Endothelial cell of umbilical vein (primary cell): ENCODE measurements around the gene FHIT. TPM values are rescaled to one million over a fixed set of nuclear protein-coding genes. Genes with fewer than 3 reads are reported as not detected.

ENCODE experiments used
- BruUV-seq: library from RNA; stranded (reverse); fragments of 400-500 nt; replicated peaks from 2 replicates; lab custom pipeline; 2021; lab: Mats Ljungman, UMichigan
- CTCF ChIA-PET: fragments of 300-600, 350-600 bp; sonication (Branson Sonifier 250); formaldehyde crosslinking; loops from one replicate; lab custom pipeline; 2021; ENCODE audit warnings: antibody characterized with exemption, inconsistent platforms; lab: Charles Lee
- POLR2A ChIA-PET: fragments of 300-600, 350-600 bp; sonication (Branson Sonifier 250); formaldehyde crosslinking; loops from one replicate; lab custom pipeline; 2021; ENCODE audit warnings: antibody characterized with exemption, inconsistent platforms; lab: Charles Lee
- DNase-seq: peaks from one replicate; pipeline ENCODE4 v3.0.0-alpha.2; 2011; ENCODE audit warnings: low read depth, low spot score
- FAIRE-seq: peaks from 2 replicates; lab custom pipeline; 2011; peaks lifted over from hg19 to GRCh38; lab: Jason Lieb, UNC
- H2AFZ ChIP-seq: 2 replicates; pipeline ENCODE4 v1.6.0; 2012; ENCODE audit warnings: low read depth, low read length, control low read depth, inconsistent platforms
- H3K27ac ChIP-seq: 2 replicates; pipeline ENCODE4 v1.5.1; 2011; ENCODE audit warnings: low read depth, mild to moderate bottlenecking, control low read depth, low read length, moderate library complexity; ENCODE audit not compliant: insufficient read depth
- H3K27me3 ChIP-seq, 2 experiments: 2 replicates each; pipeline versions ENCODE4 v1.6.0 to v1.6.1; 2011; ENCODE audit warnings: low read length in 2 of 2, mixed read lengths in 1 of 2; ENCODE audit not compliant: control insufficient read depth in 2 of 2, insufficient read depth in 2 of 2
- H3K36me3 ChIP-seq, 2 experiments: 2 replicates in 1 of 2; 3 replicates in 1 of 2; pipeline ENCODE4 v1.5.1; 2011; ENCODE audit warnings: low read length in 2 of 2, mild to moderate bottlenecking in 1 of 2, moderate library complexity in 1 of 2; ENCODE audit not compliant: control insufficient read depth in 2 of 2, insufficient read depth in 2 of 2; ENCODE audit errors: extremely low read depth in 1 of 2
- H3K4me1 ChIP-seq: 3 replicates; pipeline ENCODE4 v1.5.1; 2011; ENCODE audit warnings: mild to moderate bottlenecking, low read length; ENCODE audit not compliant: control insufficient read depth, insufficient read depth; ENCODE audit errors: extremely low read depth
- H3K4me2 ChIP-seq: 2 replicates; pipeline ENCODE4 v1.6.1; 2011; ENCODE audit warnings: low read length, control low read depth, mixed read lengths; ENCODE audit not compliant: insufficient read depth
- H3K4me3 ChIP-seq, 3 experiments: fragments of 200-600 bp in 1 of 3; sonication (generic), shearing (Covaris generic) in 1 of 3; replicated peaks in 1 of 3; 2 replicates each; pipeline ENCODE4 v1.5.1; 2011 to 2016; ENCODE audit warnings: control low read depth in 3 of 3, low read length in 3 of 3, mild to moderate bottlenecking in 2 of 3, inconsistent platforms in 1 of 3, low read depth in 1 of 3, moderate library complexity in 1 of 3; ENCODE audit not compliant: insufficient read depth in 1 of 3
- H3K79me2 ChIP-seq: 2 replicates; pipeline ENCODE4 v1.6.0; 2012; ENCODE audit warnings: low read length, inconsistent platforms; ENCODE audit not compliant: control insufficient read depth, insufficient read depth
- H3K9ac ChIP-seq: replicated peaks from 2 replicates; pipeline ENCODE3; 2011; ENCODE audit warnings: low read length, control low read depth; ENCODE audit not compliant: insufficient read depth; ENCODE audit errors: extremely low read depth
- H3K9me1 ChIP-seq: replicated peaks from 3 replicates; pipeline ENCODE4 v1.6.0; 2011; ENCODE audit warnings: mild to moderate bottlenecking, low read length; ENCODE audit not compliant: control insufficient read depth, insufficient read depth; ENCODE audit errors: extremely low read depth
- H3K9me3 ChIP-seq: replicated peaks from 2 replicates; pipeline ENCODE4 v1.5.1; 2012; ENCODE audit warnings: low read length, inconsistent platforms; ENCODE audit not compliant: control insufficient read depth, insufficient read depth
- H4K20me1 ChIP-seq: replicated peaks from 2 replicates; pipeline ENCODE3; 2011; ENCODE audit warnings: mild to moderate bottlenecking, low read length; ENCODE audit not compliant: control insufficient read depth, insufficient read depth; ENCODE audit errors: extremely low read depth
- CTCF ChIP-seq, 2 donors: IDR thresholded peaks; 1 replicate in 1 of 2; 2 replicates in 1 of 2; pipeline ENCODE4 v1.5.1; 2011; ENCODE audit warnings: low read length in 2 of 2, mild to moderate bottlenecking in 2 of 2, moderate library complexity in 2 of 2, control low read depth in 1 of 2, inconsistent platforms in 1 of 2, low read depth in 1 of 2; ENCODE audit not compliant: insufficient read depth in 1 of 2; ENCODE audit errors: extremely low read depth in 1 of 2
- EZH2 ChIP-seq: IDR thresholded peaks from 2 replicates; pipeline ENCODE4 v1.6.1; 2012; ENCODE audit warnings: borderline replicate concordance, low read depth, mild to moderate bottlenecking, moderate library complexity, low read length, inconsistent platforms; ENCODE audit not compliant: severe bottlenecking
- FOS ChIP-seq: IDR thresholded peaks from 2 replicates; pipeline ENCODE4 v1.6.1; 2011; ENCODE audit warnings: mild to moderate bottlenecking, low read length, moderate library complexity, borderline replicate concordance; ENCODE audit not compliant: insufficient read depth
- GATA2 ChIP-seq: IDR thresholded peaks from 2 replicates; pipeline ENCODE4 v1.7.0; 2011; ENCODE audit warnings: low read depth, mild to moderate bottlenecking, moderate library complexity, mixed read lengths, low read length; ENCODE audit not compliant: insufficient read length, insufficient read depth
- JUN ChIP-seq: IDR thresholded peaks from 2 replicates; pipeline ENCODE4 v1.6.1; 2011; ENCODE audit warnings: borderline replicate concordance, low read depth; ENCODE audit not compliant: insufficient read length, insufficient read depth
- MAX ChIP-seq: IDR thresholded peaks from 2 replicates; pipeline ENCODE4 v1.6.1; 2011; ENCODE audit not compliant: insufficient read depth, insufficient read length
- MYC ChIP-seq: IDR thresholded peaks from one replicate; pipeline ENCODE4 v1.6.1; 2011; ENCODE audit warnings: mild to moderate bottlenecking, low read depth, low read length
- POLR2A ChIP-seq: IDR thresholded peaks from 2 replicates; pipeline ENCODE4 v1.6.1; 2012; ENCODE audit warnings: low read depth, mild to moderate bottlenecking, control low read depth, low read length
- POLR2AphosphoS5 ChIP-seq: IDR thresholded peaks from 2 replicates; pipeline ENCODE4 v1.6.1; 2012; ENCODE audit warnings: low read depth, mild to moderate bottlenecking, control low read depth, low read length, moderate library complexity; ENCODE audit not compliant: insufficient read depth
- dilution Hi-C: fragments of 300-500 bp; cut with MboI; formaldehyde crosslinking; loops from one replicate; pipeline ENCODE4 v1.15.0; 2019; ENCODE audit warnings: low sequenced_read_pairs; ENCODE audit not compliant: extremely low pct_ligation_motif_present
- intact Hi-C: fragments of 100-400 bp; cut with micrococcal nuclease; formaldehyde crosslinking; loops from one replicate; pipeline ENCODE4 v1.10.0; 2022
- polyA plus RNA-seq, 4 experiments: library from polyadenylated mRNA; depleted of rRNA in 3 of 4; stranded (reverse) in 3 of 4; unstranded in 1 of 4; fragments of >200 nt; gene quantifications; 2 replicates each; pipeline versions ENCODE4 v1.2.1 to v1.2.3, GENCODE V29; 2011 to 2012; ENCODE audit warnings: missing spikeins in 1 of 4
- total RNA-seq: library from RNA; stranded (reverse); gene quantifications from 2 replicates; pipeline ENCODE4 v1.2.3, GENCODE V29; 2021

The FHIT gene
- total and polyA plus RNA-seq, 2 donors (not counting 3 experiments of a cell fraction or from before 2014, with no cell fraction given) = 0.47 to 2.2 TPM

GRCh38 chr3:60025096-60026050 is 1225.9 kb downstream of the FHIT start:
- Histone ChIP-seq H3K27ac (no peak overlapping the region), H3K9ac (no peak overlapping the region), H3K9me3 (no peaks in the 10 kb centered on the region), H3K36me3 (no peaks in the 10 kb centered on the region), H2AFZ (no peak overlapping the region), H3K4me2 (no peak overlapping the region), H3K4me3 (no peak overlapping the region), H4K20me1 (no peaks in the 10 kb centered on the region), H3K27me3 (no peaks in the 10 kb centered on the region), H3K9me1 (no peaks in the 10 kb centered on the region), H3K4me1 (no peaks in the 10 kb centered on the region), H3K79me2 (no peaks in the 10 kb centered on the region)
- BruUV-seq = no TSS peak
- DNase-seq = no peak
- no peak for FAIRE-seq
- ChIA-PET POLR2A (no interaction called here), CTCF (no interaction called here)
- TF ChIP-seq CTCF (IDR thresholded peaks at IDR 0.05; ENCODE audit: extremely low read depth in 1 of 2, insufficient read depth in 1 of 2, low read depth in 1 of 2, low read length in 2 of 2) (no peak), GATA2 (no peak), JUN (no peak), MYC (no peak), POLR2AphosphoS5 (no peak), MAX (no peak), EZH2 (no peak), POLR2A (no peak), FOS (no peak)
- dilution Hi-C loops (no loop called here), intact Hi-C loops (no loop called here)
